Liver (tissue), 9 donors: ENCODE data around the gene CSKMT. TPM values are rescaled to one million over a fixed set of nuclear protein-coding genes. Genes with fewer than 3 reads are reported as not detected.

Experiments
- DNase-seq: peaks from one replicate; pipeline ENCODE4 v3.0.0-alpha.2; 2017; ENCODE audit warnings: low spot score
- H3K27ac ChIP-seq, 2 donors: one replicate each; pipeline ENCODE4 v1.7.0; 2013; ENCODE audit warnings: inconsistent platforms in 2 of 2, low read length in 2 of 2, control low read depth in 1 of 2, low read depth in 1 of 2, mild to moderate bottlenecking in 1 of 2
- H3K27me3 ChIP-seq, 4 donors: one replicate each; pipeline versions ENCODE4 v1.6.1 to v1.7.0; 2013; ENCODE audit warnings: low read length in 3 of 4, inconsistent platforms in 1 of 4, mild to moderate bottlenecking in 1 of 4, moderate library complexity in 1 of 4; ENCODE audit not compliant: control insufficient read depth in 4 of 4, insufficient read depth in 4 of 4
- H3K36me3 ChIP-seq, 4 donors: one replicate each; pipeline versions ENCODE4 v1.6.1 to v1.7.0; 2013; ENCODE audit warnings: low read length in 3 of 4, mild to moderate bottlenecking in 3 of 4, low read depth in 1 of 4, moderate library complexity in 1 of 4; ENCODE audit not compliant: control insufficient read depth in 4 of 4, insufficient read depth in 3 of 4
- H3K4me1 ChIP-seq, 4 donors: one replicate each; pipeline versions ENCODE4 v1.6.1 to v1.7.0; 2013; ENCODE audit warnings: low read length in 3 of 4, mild to moderate bottlenecking in 3 of 4, moderate library complexity in 1 of 4; ENCODE audit not compliant: control insufficient read depth in 4 of 4, insufficient read depth in 4 of 4
- H3K4me3 ChIP-seq, 3 donors: one replicate each; pipeline versions ENCODE4 v1.6.1 to v1.7.0; 2013; ENCODE audit warnings: low read length in 3 of 3, control low read depth in 1 of 3, low read depth in 1 of 3, mild to moderate bottlenecking in 1 of 3
- H3K9ac ChIP-seq, 2 donors: one replicate each; pipeline ENCODE4 v1.7.0; 2013; ENCODE audit warnings: low read length in 2 of 2, mild to moderate bottlenecking in 2 of 2, moderate library complexity in 2 of 2, control low read depth in 1 of 2, low read depth in 1 of 2
- H3K9me3 ChIP-seq, 4 donors: one replicate each; pipeline versions ENCODE4 v1.6.1 to v1.7.0; 2013; ENCODE audit warnings: low read length in 3 of 4; ENCODE audit not compliant: control insufficient read depth in 4 of 4
- ATF3 ChIP-seq: IDR thresholded peaks from 2 replicates; pipeline ENCODE4 v1.6.1; 2016; ENCODE audit warnings: antibody characterized with exemption
- CTCF ChIP-seq: fragments of 150-350 bp; IDR thresholded peaks from 2 replicates; pipeline ENCODE4 v1.5.1; 2017; ENCODE audit warnings: improper control_type of control experiment, low read depth, low read length; ENCODE audit not compliant: missing input control
- EGR1 ChIP-seq, 2 donors: IDR thresholded peaks; 2 replicates each; pipeline ENCODE4 v1.6.1; 2016 to 2018; ENCODE audit warnings: antibody characterized with exemption in 2 of 2, low read depth in 2 of 2
- FOXA1 ChIP-seq: IDR thresholded peaks from 2 replicates; pipeline ENCODE4 v1.6.1; 2016; ENCODE audit warnings: antibody characterized with exemption
- FOXA2 ChIP-seq: IDR thresholded peaks from 2 replicates; pipeline ENCODE4 v1.6.1; 2016; ENCODE audit warnings: antibody characterized with exemption
- GABPA ChIP-seq, 2 donors: IDR thresholded peaks in 1 of 2; conservative IDR thresholded peaks in 1 of 2; 2 replicates each; pipeline ENCODE4 v1.6.1; 2016; ENCODE audit warnings: antibody characterized with exemption in 2 of 2, mild to moderate bottlenecking in 1 of 2, moderate library complexity in 1 of 2
- HNF4A ChIP-seq, 2 donors: conservative IDR thresholded peaks; 2 replicates each; pipeline ENCODE4 v1.6.1; 2016; ENCODE audit warnings: antibody characterized with exemption in 2 of 2, mild to moderate bottlenecking in 2 of 2
- HNF4G ChIP-seq: IDR thresholded peaks from 2 replicates; pipeline ENCODE4 v1.6.1; 2016; ENCODE audit warnings: antibody characterized with exemption
- JUND ChIP-seq, 2 donors: IDR thresholded peaks; 2 replicates each; pipeline ENCODE4 v1.6.1; 2016; ENCODE audit warnings: antibody characterized with exemption in 2 of 2
- NR2F2 ChIP-seq: IDR thresholded peaks from 2 replicates; pipeline ENCODE4 v1.6.1; 2016; ENCODE audit warnings: antibody characterized with exemption
- RAD21 ChIP-seq, 2 donors: IDR thresholded peaks; 2 replicates each; pipeline ENCODE4 v1.6.1; 2016; ENCODE audit warnings: antibody characterized with exemption in 2 of 2, mild to moderate bottlenecking in 2 of 2
- RXRA ChIP-seq, 2 donors: IDR thresholded peaks; 2 replicates each; pipeline ENCODE4 v1.6.1; 2017 to 2018; ENCODE audit warnings: antibody characterized with exemption in 2 of 2, mild to moderate bottlenecking in 1 of 2
- SP1 ChIP-seq: IDR thresholded peaks from 2 replicates; pipeline ENCODE4 v1.6.1; 2018; ENCODE audit warnings: antibody characterized with exemption, mild to moderate bottlenecking
- TAF1 ChIP-seq: conservative IDR thresholded peaks from 2 replicates; pipeline ENCODE4 v1.6.1; 2016; ENCODE audit warnings: antibody characterized with exemption, mild to moderate bottlenecking
- YY1 ChIP-seq: IDR thresholded peaks from 2 replicates; pipeline ENCODE4 v1.6.1; 2016; ENCODE audit warnings: antibody characterized with exemption, mild to moderate bottlenecking
- WGBS: extraction: QIAGEN DNeasy Blood & Tissue Kit; methylation state at CpG from one replicate; pipeline ENCODE4 v1.1.7; 2013; 5-methylcytosine and 5-hydroxymethylcytosine counted together
- polyA plus RNA-seq, 2 donors: library from polyadenylated mRNA; stranded (reverse) in 1 of 2; unstranded in 1 of 2; fragments of 200-250 nt in 1 of 2; fragments of >200 nt in 1 of 2; fragmentation: Nextera tagmentation in 1 of 2; extraction: Ambion mirVana in 1 of 2; gene quantifications; one replicate each; pipeline versions ENCODE4 v1.2.1 to v1.2.3, GENCODE V29; 2013 to 2015
- total RNA-seq, 2 donors: library from RNA; depleted of rRNA; stranded (reverse); fragments of >200 nt; gene quantifications; one replicate each; pipeline ENCODE4 v1.2.3, GENCODE V29; 2014
- TF ChIP-seq, protein P1 (sequence below): IDR thresholded peaks from 2 replicates; pipeline ENCODE4 v1.6.1; 2016; ENCODE audit warnings: antibody characterized with exemption, mild to moderate bottlenecking
- TF ChIP-seq, protein P2 (sequence below): IDR thresholded peaks from 2 replicates; pipeline ENCODE4 v1.6.1; 2016; ENCODE audit warnings: antibody characterized with exemption
- TF ChIP-seq, protein P3 (sequence below): IDR thresholded peaks from 2 replicates; pipeline ENCODE4 v1.6.1; 2016; ENCODE audit warnings: antibody characterized with exemption
- donor health status: healthy.
- donor health status: healthy.
- donor health status: healthy.
- donor health status: healthy.
- donor health status: healthy.

Gene CSKMT
- total and polyA plus RNA-seq, 4 donors = 1.8 to 2.5 (median 2.3) TPM

GRCh38 chr11:62648185-62648966 lies 16.7 kb upstream of the CSKMT start:
- no peak for TF ChIP-seq CTCF
- TF ChIP-seq, protein P1, sequence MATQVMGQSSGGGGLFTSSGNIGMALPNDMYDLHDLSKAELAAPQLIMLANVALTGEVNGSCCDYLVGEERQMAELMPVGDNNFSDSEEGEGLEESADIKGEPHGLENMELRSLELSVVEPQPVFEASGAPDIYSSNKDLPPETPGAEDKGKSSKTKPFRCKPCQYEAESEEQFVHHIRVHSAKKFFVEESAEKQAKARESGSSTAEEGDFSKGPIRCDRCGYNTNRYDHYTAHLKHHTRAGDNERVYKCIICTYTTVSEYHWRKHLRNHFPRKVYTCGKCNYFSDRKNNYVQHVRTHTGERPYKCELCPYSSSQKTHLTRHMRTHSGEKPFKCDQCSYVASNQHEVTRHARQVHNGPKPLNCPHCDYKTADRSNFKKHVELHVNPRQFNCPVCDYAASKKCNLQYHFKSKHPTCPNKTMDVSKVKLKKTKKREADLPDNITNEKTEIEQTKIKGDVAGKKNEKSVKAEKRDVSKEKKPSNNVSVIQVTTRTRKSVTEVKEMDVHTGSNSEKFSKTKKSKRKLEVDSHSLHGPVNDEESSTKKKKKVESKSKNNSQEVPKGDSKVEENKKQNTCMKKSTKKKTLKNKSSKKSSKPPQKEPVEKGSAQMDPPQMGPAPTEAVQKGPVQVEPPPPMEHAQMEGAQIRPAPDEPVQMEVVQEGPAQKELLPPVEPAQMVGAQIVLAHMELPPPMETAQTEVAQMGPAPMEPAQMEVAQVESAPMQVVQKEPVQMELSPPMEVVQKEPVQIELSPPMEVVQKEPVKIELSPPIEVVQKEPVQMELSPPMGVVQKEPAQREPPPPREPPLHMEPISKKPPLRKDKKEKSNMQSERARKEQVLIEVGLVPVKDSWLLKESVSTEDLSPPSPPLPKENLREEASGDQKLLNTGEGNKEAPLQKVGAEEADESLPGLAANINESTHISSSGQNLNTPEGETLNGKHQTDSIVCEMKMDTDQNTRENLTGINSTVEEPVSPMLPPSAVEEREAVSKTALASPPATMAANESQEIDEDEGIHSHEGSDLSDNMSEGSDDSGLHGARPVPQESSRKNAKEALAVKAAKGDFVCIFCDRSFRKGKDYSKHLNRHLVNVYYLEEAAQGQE = no peak
- no peak for TF ChIP-seq JUND (IDR thresholded peaks at IDR 0.05)
- TF ChIP-seq GABPA (IDR thresholded peaks at IDR 0.05 in 1 of 2, conservative IDR thresholded peaks at IDR 0.05 in 1 of 2) = no peak
- no peak for TF ChIP-seq HNF4G
- no peak for TF ChIP-seq NR2F2
- TF ChIP-seq RAD21 (IDR thresholded peaks at IDR 0.05) = no peak
- TF ChIP-seq RXRA (IDR thresholded peaks at IDR 0.05) = no peak
- TF ChIP-seq FOXA1 = no peak
- TF ChIP-seq SP1 = no peak
- TF ChIP-seq ATF3 = no peak
- no peak for TF ChIP-seq FOXA2
- TF ChIP-seq, protein P2, sequence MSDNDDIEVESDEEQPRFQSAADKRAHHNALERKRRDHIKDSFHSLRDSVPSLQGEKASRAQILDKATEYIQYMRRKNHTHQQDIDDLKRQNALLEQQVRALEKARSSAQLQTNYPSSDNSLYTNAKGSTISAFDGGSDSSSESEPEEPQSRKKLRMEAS = no peak
- no peak for TF ChIP-seq HNF4A (conservative IDR thresholded peaks at IDR 0.05)
- no peak for TF ChIP-seq EGR1 (IDR thresholded peaks at IDR 0.05; ENCODE audit: low read depth in 2 of 2)
- TF ChIP-seq YY1 = no peak
- Histone ChIP-seq H3K27me3 (no peaks in the 10 kb centered on the region), H3K9me3 (no peaks in the 10 kb centered on the region), H3K4me3 (no peak overlapping the region), H3K36me3 (peaks cover 0 to 12% (median 4%) of the 10 kb centered on the region in 4 donors), H3K4me1 (peaks cover 6 to 44% (median 38%) of the 10 kb centered on the region in 4 donors), H3K9ac (no peak overlapping the region), H3K27ac (no peak overlapping the region)
- 96% methylated on average over 24 of the region's 24 CpGs for WGBS
- DNase-seq = no peak

DNA sequence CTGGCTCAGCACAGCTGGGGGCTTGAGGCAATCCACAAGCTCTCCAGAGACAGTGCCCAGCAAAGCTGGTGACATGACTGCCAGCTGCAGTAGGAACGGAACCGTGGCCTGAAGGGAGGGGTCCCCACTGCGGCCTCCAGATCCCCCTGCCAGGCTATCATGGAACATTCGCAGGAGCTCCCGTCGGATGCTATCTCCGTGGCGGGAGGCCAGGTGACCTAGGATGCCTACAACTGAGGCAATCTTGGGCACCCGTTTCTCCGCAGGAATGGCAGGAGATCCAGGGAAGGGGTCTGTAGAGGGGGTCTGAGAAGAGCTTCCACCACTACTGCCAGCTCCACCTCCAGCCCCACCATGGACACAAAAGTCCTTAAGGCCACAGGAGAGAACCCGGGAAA lies 16.1 kb upstream of the CSKMT start:
- TF ChIP-seq CTCF (no peak), TAF1 (no peak), SP1 (no peak), RAD21 (IDR thresholded peaks at IDR 0.05) (no peak), RXRA (IDR thresholded peaks at IDR 0.05) (no peak), HNF4A (conservative IDR thresholded peaks at IDR 0.05) (no peak), FOXA1 (no peak), JUND (IDR thresholded peaks at IDR 0.05) (no peak)
- TF ChIP-seq, protein P2 = no peak
- TF ChIP-seq, protein P3, sequence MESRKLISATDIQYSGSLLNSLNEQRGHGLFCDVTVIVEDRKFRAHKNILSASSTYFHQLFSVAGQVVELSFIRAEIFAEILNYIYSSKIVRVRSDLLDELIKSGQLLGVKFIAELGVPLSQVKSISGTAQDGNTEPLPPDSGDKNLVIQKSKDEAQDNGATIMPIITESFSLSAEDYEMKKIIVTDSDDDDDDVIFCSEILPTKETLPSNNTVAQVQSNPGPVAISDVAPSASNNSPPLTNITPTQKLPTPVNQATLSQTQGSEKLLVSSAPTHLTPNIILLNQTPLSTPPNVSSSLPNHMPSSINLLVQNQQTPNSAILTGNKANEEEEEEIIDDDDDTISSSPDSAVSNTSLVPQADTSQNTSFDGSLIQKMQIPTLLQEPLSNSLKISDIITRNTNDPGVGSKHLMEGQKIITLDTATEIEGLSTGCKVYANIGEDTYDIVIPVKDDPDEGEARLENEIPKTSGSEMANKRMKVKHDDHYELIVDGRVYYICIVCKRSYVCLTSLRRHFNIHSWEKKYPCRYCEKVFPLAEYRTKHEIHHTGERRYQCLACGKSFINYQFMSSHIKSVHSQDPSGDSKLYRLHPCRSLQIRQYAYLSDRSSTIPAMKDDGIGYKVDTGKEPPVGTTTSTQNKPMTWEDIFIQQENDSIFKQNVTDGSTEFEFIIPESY = no peak
- Histone ChIP-seq H3K36me3 (peaks cover 0 to 12% (median 4%) of the 10 kb centered on the region in 4 donors), H3K27me3 (no peaks in the 10 kb centered on the region), H3K4me3 (no peak overlapping the region), H3K9ac (no peak overlapping the region), H3K4me1 (peaks cover 6 to 44% (median 38%) of the 10 kb centered on the region in 4 donors), H3K9me3 (no peaks in the 10 kb centered on the region), H3K27ac (no peak overlapping the region)
- 93% methylated on average over 11 of the region's 11 CpGs for WGBS
- DNase-seq = no peak
